Smooth muscle cell (in vitro differentiated cells): ENCODE results near the gene USP12. TPM values are rescaled to one million over a fixed set of nuclear protein-coding genes. Genes with fewer than 3 reads are reported as not detected.
A peak's percentile ranks its signal among the peaks of the same experiment; 100 is the strongest.

Source experiments
- DNase-seq: peaks from one replicate; lab custom pipeline; 2025; ENCODE audit not compliant: unreplicated experiment; lab: John Stamatoyannopoulos, UW
- H2AFZ ChIP-seq: fragments of 200-600 bp; sonication (generic); 2 replicates; pipeline ENCODE4 v1.6.0; 2016; ENCODE audit warnings: antibody characterized with exemption, low read depth, mild to moderate bottlenecking
- H3F3A ChIP-seq: fragments of 200-600 bp; sonication (generic); 2 replicates; pipeline ENCODE4 v1.6.0; 2017; ENCODE audit warnings: antibody characterized with exemption, low read depth
- H3K27ac ChIP-seq: fragments of 200-600 bp; sonication (generic); 2 replicates; pipeline ENCODE4 v1.5.1; 2016; ENCODE audit warnings: low read depth, mild to moderate bottlenecking
- H3K27me3 ChIP-seq: fragments of 200-600 bp; sonication (generic); 2 replicates; pipeline ENCODE4 v1.6.1; 2016; ENCODE audit warnings: low read depth, mild to moderate bottlenecking
- H3K36me3 ChIP-seq: fragments of 200-600 bp; sonication (generic); 2 replicates; pipeline ENCODE4 v1.5.1; 2016; ENCODE audit warnings: low read depth
- H3K4me1 ChIP-seq: fragments of 200-600 bp; sonication (generic); 2 replicates; pipeline ENCODE4 v1.5.1; 2016; ENCODE audit warnings: low read depth
- H3K4me2 ChIP-seq: fragments of 200-600 bp; sonication (generic); 2 replicates; pipeline ENCODE4 v1.6.0; 2016; ENCODE audit warnings: mild to moderate bottlenecking
- H3K4me3 ChIP-seq: fragments of 200-600 bp; sonication (generic); 2 replicates; pipeline ENCODE4 v1.5.1; 2016; ENCODE audit warnings: mild to moderate bottlenecking
- H3K79me2 ChIP-seq: fragments of 200-600 bp; sonication (generic); 2 replicates; pipeline ENCODE4 v1.6.0; 2016; ENCODE audit warnings: low read depth, mild to moderate bottlenecking
- H3K9ac ChIP-seq: fragments of 200-600 bp; sonication (generic); 2 replicates; pipeline ENCODE4 v1.6.0; 2016; ENCODE audit warnings: low read depth
- H3K9me3 ChIP-seq: fragments of 200-600 bp; sonication (generic); replicated peaks from 2 replicates; pipeline ENCODE4 v1.5.1; 2016; ENCODE audit warnings: low read depth
- H4K20me1 ChIP-seq: fragments of 200-600 bp; sonication (generic); 2 replicates; pipeline ENCODE4 v1.6.0; 2016; ENCODE audit warnings: low read depth
- WGBS: methylation state at CpG from one replicate; pipeline ENCODE4 v1.1.7; 2016; ENCODE audit warnings: low lambda C conversion rate; 5-methylcytosine and 5-hydroxymethylcytosine counted together
- polyA plus RNA-seq: library from polyadenylated mRNA; unstranded; fragments of >200 nt; fragmentation: Nextera tagmentation; extraction: Ambion mirVana; gene quantifications from 2 replicates; pipeline ENCODE4 v1.2.1, GENCODE V29; 2016
- total RNA-seq: library from RNA; depleted of rRNA; stranded (reverse); fragments of >200 nt; gene quantifications from 2 replicates; pipeline ENCODE4 v1.2.3, GENCODE V29; 2014
- TF ChIP-seq, protein P1 (sequence below): fragments of 200-600 bp; sonication (generic); IDR thresholded peaks from 2 replicates; pipeline ENCODE4 v1.5.1; 2017; ENCODE audit warnings: borderline replicate concordance, mild to moderate bottlenecking, antibody characterized with exemption; ENCODE audit not compliant: insufficient read depth, poor library complexity, severe bottlenecking

Gene USP12
- total and polyA plus RNA-seq, 2 experiments from 2014 or later, result 11.3 to 19.9 TPM

DNA sequence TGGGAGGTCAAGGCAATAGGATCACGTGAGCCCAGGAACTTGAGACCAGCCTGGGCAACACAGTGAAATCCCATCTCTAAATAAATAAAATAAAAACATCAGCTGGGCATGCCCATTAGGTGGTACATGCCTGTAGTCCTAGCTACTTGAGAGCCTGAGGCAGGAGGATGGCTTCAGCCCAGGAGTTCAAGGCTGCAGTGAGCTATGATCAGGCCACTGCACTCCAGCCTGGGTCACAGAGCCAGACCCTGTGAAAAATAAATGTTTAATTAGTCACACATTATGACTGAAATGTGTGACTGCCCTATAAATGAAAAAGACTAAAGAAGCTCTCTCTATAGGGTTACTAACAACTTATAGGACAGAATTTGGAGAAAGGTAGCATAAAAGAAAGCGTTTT is 37.7 kb downstream of the USP12 start:
- Histone ChIP-seq H3K27me3 (no peaks in the 10 kb centered on the region), H3K79me2 (peaks cover 98% of the 10 kb centered on the region), H4K20me1 (peaks cover 100% of the 10 kb centered on the region), H3K4me3 (no peak overlapping the region), H3K36me3 (no peaks in the 10 kb centered on the region), H3K9ac (no peak overlapping the region), H2AFZ (no peak overlapping the region), H3K4me1 (no peaks in the 10 kb centered on the region), H3K9me3 (no peaks in the 10 kb centered on the region), H3K4me2 (no peak overlapping the region), H3K27ac (no peak overlapping the region), H3F3A (no peaks in the 10 kb centered on the region)
- 98% methylated on average over 2 of the region's 2 CpGs for WGBS
- TF ChIP-seq, protein P1, sequence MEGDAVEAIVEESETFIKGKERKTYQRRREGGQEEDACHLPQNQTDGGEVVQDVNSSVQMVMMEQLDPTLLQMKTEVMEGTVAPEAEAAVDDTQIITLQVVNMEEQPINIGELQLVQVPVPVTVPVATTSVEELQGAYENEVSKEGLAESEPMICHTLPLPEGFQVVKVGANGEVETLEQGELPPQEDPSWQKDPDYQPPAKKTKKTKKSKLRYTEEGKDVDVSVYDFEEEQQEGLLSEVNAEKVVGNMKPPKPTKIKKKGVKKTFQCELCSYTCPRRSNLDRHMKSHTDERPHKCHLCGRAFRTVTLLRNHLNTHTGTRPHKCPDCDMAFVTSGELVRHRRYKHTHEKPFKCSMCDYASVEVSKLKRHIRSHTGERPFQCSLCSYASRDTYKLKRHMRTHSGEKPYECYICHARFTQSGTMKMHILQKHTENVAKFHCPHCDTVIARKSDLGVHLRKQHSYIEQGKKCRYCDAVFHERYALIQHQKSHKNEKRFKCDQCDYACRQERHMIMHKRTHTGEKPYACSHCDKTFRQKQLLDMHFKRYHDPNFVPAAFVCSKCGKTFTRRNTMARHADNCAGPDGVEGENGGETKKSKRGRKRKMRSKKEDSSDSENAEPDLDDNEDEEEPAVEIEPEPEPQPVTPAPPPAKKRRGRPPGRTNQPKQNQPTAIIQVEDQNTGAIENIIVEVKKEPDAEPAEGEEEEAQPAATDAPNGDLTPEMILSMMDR, result no peak
- DNase-seq, result no peak

DNA sequence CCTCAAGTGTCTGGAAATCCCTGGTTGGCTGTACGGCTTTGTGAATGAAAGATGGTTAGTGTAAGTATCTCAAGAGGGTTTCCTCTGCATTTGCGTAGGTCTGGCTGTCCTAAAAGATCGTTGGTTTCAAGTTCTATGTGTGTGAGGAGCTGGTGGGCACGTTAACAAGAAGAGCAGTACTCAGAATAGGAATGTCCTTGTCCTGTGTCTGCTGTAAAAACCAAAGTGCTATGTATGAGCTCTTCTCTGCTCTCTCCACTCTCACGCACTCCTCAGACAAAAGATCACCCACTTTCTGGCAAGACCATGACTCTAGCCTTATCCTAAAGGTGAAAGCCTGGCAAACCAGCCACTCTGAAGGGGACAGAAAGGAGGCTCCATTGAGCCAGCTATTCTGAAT is 39.1 kb downstream of the USP12 start:
- no peak overlapping the region for H3K4me3 ChIP-seq
- H3K4me1 ChIP-seq, result no peaks in the 10 kb centered on the region
- H3K4me2 ChIP-seq, result no peak overlapping the region
- H2AFZ ChIP-seq, result no peak overlapping the region
- H3F3A ChIP-seq, result no peaks in the 10 kb centered on the region
- 96% methylated on average over 5 of the region's 5 CpGs for WGBS
- no peaks in the 10 kb centered on the region for H3K9me3 ChIP-seq
- TF ChIP-seq, protein P1, result no peak
- H3K36me3 ChIP-seq, result no peaks in the 10 kb centered on the region
- H3K79me2 ChIP-seq, result peaks cover 98% of the 10 kb centered on the region
- no peak overlapping the region for H3K27ac ChIP-seq
- H3K9ac ChIP-seq, result no peak overlapping the region
- peaks cover 100% of the 10 kb centered on the region for H4K20me1 ChIP-seq
- DNase-seq, result no peak
- H3K27me3 ChIP-seq, result no peaks in the 10 kb centered on the region

DNA sequence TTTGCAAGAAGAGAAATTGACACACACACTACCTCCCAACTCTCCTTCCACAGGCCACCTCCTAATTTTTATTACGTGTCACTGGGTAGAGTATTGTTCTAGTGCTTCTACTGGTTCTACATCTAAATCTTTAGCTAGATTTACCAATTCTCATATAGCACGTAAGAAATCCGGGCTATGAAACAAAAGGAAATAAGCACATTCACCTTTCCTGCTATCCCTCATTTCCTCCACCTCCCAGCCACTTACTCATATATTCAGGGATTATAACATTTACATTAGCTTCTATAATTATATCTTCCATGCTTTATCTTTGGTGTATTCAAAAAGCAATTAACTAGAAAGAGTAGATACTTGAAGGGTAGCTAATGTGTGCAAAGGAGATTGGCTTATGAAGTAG is 39.7 kb downstream of the USP12 start:
- Histone ChIP-seq H3K4me3 (no peak overlapping the region), H3K4me2 (no peak overlapping the region), H3K79me2 (peaks cover 98% of the 10 kb centered on the region), H3K9ac (no peak overlapping the region), H2AFZ (no peak overlapping the region), H3K9me3 (no peaks in the 10 kb centered on the region), H3F3A (no peaks in the 10 kb centered on the region), H3K27me3 (no peaks in the 10 kb centered on the region), H3K4me1 (no peaks in the 10 kb centered on the region), H4K20me1 (peaks cover 100% of the 10 kb centered on the region), H3K27ac (peak overlapping the region; percentile 36), H3K36me3 (no peaks in the 10 kb centered on the region)
- DNase-seq, result no peak
- 98% methylated on average over 3 of the region's 3 CpGs for WGBS
- TF ChIP-seq, protein P1, result no peak

DNA sequence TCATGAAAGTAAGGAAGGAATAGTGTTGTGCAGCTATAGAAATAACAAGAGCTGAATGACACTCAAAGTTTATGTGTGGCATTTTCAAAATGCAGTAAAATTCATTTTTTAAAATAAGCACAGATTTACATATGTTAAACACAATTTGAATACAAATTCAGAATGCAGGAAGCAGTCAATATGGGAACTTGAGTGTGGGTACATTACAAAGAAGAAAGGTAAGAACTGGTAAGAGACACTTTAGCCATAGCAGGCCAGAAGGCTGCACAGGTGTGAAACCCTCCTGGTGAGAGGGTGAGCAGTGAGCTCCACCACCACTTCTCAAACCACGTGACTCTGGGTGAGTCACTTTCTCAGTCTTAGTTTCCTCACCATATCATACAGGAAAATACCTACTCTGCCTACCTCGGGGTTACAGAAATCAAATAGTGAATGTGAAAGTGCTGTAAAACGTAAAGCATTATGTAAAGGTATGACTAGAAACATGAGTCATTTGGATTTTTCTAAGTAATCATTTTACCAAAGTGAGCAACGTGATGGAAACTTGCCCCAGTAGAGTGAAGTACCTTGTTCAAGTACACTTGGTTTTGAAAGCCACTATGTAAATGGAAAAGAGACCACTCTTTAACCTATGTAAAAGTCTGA is 40.5 kb downstream of the USP12 start:
- TF ChIP-seq, protein P1, result no peak
- WGBS, result 59% methylated on average over 4 of the region's 4 CpGs
- H3K79me2 ChIP-seq, result peaks cover 98% of the 10 kb centered on the region
- no peak overlapping the region for H2AFZ ChIP-seq
- no peak overlapping the region for H3K4me3 ChIP-seq
- H3K9ac ChIP-seq, result no peak overlapping the region
- no peaks in the 10 kb centered on the region for H3K27me3 ChIP-seq
- peak overlapping the region; percentile 36 for H3K27ac ChIP-seq
- no peaks in the 10 kb centered on the region for H3F3A ChIP-seq
- H3K4me2 ChIP-seq, result no peak overlapping the region
- H4K20me1 ChIP-seq, result peaks cover 98% of the 10 kb centered on the region
- H3K9me3 ChIP-seq, result no peaks in the 10 kb centered on the region
- no peaks in the 10 kb centered on the region for H3K4me1 ChIP-seq
- H3K36me3 ChIP-seq, result no peaks in the 10 kb centered on the region
- DNase-seq, result no peak
